NCI-H2227 (cell line): Measurements from ENCODE around the gene RAB4B.
"Not testable (repeated sequence)": the region's sequence is repeated elsewhere in the genome, so short reads cannot be mapped to it uniquely, and the experiment has no call there.

Experiments
- DNase-seq: peaks from one replicate; lab custom pipeline; 2025; ENCODE audit not compliant: unreplicated experiment; lab: John Stamatoyannopoulos, UW

The RAB4B gene

DNA sequence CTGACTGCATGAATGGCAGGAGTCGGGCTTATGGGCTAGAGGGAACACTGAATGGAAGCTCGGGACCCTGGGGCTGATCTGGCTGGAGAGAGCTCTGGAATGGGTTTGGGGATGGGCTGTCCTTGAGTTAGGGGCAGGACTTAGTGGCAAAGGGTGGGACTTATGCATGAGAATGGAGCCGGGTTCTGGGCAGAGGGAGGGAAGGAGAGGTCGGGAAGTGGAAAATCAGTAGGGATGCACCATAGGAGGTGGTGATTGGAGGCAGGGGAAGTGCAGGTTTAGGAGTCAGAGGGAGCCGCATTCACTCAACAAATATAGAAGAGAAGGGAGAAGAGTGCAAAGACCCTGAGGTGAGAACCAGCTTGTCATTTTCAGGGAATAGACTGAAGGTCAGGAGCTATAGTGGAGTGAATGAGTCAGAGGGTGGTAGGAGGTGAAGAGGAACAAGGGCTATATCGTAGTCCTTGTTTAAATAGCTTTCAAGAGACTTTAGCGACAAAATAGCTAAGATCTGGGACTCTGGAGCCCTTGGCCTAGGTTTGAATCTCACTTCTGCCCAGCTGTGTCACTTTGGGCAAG lies 748 bp downstream of the RAB4B start:
- no peak for DNase-seq

DNA sequence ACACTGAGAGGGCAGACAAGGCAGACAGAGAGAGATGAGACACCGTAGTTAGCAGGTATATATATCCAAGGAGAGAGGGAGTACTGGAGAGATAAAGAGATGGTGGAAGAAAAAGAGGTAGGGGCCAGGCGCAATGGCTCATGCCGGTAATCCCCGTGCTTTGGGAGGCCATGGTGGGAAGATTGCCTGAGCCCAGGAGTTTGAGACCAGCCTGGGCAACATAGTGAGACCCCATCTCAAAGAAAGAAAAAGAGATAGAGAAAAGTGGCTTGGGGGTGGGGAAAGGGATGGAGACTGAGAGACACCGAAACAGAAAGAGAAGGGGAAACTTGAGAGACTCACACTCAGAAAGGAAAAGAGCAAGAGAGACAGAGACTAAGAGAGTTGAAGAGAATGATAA lies 2.5 kb downstream of the RAB4B start:
- DNase-seq, result no peak

DNA sequence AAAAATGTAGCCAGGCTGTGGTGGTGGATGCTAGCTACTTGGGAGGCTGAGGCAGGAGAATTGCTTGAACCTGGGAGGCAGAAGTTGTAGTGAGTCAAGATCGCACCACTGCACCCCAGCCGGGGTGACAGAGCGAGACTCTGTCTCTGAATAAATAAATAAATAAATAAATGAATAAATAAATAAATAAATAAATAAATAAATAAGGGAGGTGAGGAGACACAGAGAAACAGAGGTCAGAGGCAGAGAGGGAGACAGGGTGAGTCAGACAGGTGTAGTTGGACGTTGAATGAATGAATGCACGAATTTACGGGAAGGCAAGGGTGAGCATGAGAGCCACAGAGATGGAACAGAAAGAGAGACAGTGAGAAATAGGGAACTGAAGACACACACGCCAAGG lies 3.1 kb downstream of the RAB4B start:
- no peak for DNase-seq

DNA sequence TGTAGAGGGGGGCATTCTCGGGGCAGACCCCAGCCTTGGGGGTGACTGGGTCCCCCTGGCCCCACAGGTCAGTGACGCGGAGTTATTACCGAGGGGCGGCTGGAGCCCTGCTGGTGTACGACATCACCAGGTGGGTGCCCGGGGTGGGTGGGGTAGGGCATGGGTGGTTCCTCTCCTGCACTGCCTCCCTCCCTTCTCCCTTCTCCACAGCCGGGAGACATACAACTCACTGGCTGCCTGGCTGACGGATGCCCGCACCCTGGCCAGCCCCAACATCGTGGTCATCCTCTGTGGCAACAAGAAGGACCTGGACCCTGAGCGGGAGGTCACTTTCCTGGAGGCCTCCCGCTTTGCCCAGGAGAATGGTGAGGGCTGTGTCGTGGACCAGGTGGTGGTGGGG lies 5.7 kb downstream of the RAB4B start:
- no peak for DNase-seq

DNA sequence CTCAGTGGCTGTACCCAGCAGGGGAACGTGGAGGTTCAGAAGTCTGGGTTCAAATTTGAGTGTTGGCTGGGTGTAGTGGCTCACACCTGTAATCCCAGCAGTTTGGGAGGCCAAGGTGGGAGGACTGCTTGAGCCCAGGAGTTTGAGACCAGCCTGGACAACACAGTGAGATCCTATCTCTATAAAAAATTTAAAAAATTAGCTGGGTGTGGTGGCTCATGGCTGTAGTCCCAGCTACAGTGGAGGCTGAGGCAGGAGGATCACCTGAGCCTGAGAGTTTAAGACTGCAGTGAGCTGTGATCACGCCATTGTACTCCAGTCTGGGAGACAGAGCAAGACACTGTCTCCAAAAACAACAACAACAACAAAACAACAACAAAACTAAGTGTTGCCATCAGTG lies 6.1 kb downstream of the RAB4B start:
- DNase-seq, result not testable (repeated sequence)

DNA sequence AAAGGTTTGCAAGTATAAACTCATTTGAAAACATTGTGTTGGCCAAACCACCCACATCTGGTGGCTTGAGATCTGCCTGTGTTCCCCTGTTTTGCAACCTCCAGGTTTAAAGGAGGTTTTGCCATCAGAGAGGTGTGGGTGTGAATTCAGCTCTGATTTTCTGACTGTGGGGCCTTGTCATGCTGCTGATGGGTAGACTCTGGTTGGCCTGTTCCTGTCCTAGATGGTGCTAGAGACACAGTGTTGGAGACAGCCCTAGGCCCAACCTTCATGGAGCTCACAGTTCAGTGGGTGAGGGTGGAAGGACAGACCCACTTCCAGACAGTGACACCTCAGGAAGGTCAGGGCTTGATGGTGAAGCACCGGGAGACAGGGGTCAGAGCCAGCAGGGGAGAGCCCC lies 7.5 kb downstream of the RAB4B start:
- DNase-seq, result no peak

DNA sequence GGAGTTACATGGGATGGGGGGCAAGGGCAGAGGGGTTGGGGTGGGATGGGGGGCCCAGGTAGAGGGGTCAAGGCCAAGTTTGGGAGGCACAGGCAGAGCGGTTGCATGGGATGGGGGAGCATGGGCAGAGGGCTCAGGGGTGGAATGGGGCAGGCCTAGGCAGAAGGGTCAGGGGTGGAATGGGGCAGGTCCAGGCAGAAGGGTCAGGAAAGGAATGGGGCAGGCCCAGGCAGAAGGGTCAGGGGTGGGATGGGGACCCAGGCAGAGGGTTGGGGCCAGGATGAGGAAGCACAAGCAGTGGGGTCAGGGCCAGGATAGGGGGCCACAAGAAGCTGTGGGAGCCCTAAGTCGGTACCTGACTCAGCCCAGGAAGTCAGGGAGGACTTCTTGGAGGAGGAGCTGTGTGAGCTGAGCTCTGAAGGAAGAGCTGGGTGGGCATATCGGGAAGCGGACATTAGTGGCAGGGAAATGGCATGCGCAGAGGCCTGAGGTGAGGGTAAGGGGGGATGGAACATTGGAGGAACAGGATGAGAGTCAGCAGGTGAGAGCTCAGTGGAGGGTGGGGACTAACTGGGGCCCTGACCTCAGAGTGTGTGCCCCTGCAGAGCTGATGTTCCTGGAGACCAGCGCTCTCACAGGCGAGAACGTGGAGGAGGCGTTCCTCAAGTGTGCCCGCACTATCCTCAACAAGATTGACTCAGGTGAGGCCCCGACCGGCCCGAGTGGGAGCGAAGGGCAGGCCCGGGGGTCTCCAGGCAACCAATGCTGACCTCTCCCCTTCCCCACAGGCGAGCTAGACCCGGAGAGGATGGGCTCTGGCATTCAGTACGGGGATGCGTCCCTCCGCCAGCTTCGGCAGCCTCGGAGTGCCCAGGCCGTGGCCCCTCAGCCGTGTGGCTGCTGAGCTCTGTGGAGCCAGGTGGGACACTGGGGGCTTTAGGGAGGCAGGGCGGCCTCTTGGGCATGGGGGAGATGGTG lies 8.3 kb downstream of the RAB4B start:
- no peak for DNase-seq

DNA sequence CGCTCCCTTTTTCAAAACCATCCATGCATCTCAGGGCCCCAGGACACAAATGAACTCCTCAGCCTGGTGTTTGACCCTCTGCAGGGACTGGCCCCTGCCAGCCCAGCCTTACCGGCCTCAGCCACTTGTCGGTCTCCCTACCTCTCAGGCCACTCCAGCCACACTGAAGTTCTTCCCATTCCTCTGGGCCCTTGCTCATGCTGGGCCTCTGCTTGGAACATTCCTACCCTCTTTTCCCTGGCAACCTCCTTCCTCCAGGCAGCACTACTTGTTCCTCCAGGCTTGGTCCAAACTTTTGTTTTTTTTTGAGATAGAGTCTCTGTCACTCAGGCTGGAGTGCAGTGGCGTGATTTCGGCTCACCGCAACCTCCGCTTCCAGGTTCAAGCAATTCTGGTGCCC lies 13.3 kb downstream of the RAB4B start:
- DNase-seq, result no peak

DNA sequence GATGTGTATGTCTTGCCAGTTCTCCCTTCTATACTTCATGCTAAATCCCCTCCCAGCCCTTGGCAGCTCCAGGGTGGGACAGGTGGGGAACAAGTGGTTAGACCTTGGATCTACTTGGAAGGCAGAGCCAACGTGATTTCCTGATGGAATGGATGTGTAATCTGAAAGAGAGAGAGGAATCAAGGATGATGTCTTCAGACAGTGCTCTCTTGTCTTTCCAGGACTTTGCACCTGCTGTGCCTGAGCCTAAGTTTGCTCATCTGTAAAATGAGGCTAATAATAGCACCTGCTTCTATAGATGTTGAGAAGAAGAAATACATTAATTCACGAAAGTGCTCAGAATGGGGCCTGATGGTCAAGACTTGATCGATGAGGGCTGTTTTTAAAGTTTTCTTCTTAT lies 13.9 kb downstream of the RAB4B start:
- no peak for DNase-seq

DNA sequence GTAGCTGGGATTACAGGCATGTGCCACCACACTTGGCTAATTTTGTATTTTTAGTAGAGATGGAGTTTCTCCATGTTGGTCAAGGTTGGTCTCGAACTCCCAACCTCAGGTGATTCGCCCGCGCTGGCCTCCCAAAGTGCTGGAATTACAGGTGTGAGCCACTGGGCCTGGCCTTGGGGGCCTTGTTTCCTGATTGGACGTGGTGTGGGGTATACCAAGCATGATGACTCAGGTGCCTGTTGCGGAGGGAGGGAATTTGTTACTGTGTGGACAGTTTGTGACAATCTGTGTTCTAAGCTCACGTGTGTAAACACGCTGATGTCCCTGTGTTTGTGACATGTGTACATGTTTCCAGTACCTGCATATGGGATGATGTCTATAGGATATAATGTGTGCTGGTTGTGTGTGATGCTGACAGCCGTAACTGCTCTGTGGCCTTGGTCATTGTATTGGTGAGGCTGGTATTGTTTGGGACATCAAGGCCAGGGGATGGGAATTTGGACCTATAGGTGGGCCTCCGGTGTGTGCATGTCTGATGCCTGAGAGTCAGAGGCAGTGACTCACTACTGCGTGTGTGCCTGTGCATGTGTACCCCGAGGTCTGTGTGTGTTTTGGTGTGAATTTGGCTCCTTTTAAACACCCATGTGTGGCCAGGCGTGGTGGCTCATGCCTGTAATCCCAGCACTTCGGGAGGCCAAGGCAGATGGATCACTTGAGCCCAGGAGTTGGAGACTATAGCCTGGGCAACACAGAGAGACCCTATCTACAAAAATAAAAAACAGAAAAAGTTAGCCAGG lies 19.3 kb downstream of the RAB4B start:
- no peak for DNase-seq

DNA sequence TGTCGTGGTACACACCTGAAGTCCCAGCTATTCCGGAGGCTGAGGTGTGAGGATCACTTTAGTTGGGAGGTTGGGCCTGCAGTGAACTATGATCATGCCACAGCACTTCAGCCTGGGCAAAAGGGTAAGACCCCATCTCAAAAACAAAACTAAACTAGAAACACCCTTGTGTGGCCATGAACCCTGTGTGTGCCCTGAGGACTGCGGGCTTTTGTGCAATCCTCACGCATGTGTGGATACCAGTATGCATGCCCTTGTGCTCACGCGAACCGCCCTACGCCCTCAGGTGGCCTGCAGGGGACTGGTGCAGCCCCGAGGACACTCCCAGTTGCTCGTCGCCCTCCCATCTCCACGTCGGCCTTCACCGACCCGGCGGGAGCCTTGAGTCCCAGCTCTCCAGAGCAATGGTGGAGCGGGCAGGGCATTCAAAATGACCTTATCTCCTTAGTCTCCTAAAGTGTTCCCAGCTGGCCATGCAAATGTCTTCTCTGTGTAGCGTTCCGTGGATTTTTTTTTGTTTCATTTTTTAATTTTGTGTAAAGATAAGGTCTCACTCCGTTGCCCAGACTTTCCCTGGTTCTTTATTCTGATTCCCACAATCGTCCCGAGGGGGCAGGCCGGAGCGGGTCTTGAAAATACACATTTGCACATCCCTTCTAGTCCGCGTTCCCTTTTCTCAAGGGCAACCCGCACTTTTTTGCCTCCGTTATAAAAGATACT lies 20.1 kb downstream of the RAB4B start:
- peak; percentile 91 for DNase-seq

DNA sequence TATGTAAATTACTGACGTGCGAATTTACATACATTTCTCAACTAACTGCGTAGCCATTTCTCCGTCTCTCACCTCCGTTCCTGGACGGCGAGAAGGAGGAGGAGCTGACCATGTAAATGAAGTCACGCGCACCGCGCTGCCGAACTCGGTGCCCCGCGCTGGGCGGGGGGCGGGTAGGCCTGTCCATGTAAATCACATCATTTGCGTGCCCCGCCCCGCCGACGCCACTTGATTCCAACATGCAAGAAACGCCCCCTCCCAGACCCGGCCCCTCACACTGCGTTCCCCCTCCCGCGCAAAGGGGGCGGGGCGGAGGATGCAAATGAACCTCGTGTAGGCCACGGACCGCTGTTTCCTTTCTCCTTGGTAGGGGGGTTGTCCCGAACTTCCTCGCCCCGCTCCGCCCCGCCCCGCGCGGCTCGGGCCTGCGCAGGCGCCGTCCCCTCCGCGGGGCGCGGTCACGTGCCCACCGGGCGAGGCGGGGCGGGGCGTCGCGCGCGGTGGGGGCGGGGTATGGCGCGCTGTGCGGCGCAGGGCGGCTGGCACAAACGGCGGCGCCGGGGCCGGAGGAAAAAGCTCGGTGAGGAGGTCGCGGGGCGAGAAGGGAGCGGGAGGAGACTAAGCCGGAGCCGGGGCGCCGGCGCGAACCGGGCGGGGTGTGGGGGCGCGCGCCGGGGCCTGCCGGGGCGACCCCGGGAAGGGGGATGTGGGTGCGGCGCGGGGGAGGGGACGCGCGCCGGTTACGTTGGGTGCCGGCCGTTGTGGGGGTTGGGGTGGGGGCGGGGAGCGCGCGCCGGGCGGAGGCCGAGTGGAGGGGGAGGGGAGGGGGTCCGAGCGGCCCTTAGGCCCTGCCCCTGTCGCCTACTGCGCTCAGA lies 20.9 kb downstream of the RAB4B start, which contains the start of gene EGLN2:
Gene EGLN2, plus strand, starts transcription at position 509 of the 875 bp plus-strand sequence. CDS start 1,382 bp downstream, outside the sequence.
- peak; percentile 100 for DNase-seq

DNA sequence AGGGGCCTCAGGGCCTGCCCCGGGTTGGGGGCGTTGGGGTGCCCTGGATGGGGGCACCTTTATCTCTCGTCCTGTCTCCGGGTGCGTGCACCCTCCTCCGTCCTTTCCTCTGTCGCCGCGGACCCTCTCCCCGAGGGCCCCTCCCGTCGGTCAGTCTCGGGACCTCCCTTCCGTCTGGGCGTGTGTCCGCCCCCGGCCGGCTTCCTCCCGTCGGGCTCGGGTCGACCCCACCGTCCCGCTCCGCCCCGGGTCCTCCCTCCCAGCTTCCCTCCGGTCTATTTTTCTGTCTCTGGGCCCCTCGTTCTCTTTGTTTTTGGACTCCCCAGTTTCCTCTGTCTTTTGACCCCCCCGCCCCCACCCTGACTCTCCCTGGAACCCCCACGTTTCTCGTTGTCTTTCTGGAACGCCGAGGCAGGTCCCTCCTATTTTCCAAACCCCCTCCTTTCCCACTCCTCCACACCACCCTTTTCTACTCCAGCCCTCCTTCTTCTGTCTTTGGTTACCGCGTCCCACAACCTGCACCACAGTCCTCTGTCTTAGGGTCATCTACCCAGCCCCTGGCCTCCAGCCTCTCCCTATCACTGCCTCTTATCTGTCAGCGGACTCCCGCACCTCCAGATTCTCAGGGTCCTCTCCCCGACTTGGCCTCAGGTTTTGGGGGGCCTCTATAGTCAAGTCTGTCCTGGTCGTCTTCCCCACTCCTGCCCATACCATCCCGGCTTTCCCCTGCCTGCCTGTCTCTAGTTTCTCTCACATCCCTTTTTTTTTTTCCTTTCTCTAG lies 21.7 kb downstream of the RAB4B start:
- peak; percentile 87 for DNase-seq

DNA sequence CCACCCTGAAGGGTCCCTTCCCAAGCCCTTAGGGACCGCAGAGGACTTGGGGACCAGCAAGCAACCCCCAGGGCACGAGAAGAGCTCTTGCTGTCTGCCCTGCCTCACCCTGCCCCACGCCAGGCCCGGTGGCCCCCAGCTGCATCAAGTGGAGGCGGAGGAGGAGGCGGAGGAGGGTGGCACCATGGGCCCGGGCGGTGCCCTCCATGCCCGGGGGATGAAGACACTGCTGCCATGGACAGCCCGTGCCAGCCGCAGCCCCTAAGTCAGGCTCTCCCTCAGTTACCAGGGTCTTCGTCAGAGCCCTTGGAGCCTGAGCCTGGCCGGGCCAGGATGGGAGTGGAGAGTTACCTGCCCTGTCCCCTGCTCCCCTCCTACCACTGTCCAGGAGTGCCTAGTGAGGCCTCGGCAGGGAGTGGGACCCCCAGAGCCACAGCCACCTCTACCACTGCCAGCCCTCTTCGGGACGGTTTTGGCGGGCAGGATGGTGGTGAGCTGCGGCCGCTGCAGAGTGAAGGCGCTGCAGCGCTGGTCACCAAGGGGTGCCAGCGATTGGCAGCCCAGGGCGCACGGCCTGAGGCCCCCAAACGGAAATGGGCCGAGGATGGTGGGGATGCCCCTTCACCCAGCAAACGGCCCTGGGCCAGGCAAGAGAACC lies 22.4 kb downstream of the RAB4B start:
- no peak for DNase-seq

DNA sequence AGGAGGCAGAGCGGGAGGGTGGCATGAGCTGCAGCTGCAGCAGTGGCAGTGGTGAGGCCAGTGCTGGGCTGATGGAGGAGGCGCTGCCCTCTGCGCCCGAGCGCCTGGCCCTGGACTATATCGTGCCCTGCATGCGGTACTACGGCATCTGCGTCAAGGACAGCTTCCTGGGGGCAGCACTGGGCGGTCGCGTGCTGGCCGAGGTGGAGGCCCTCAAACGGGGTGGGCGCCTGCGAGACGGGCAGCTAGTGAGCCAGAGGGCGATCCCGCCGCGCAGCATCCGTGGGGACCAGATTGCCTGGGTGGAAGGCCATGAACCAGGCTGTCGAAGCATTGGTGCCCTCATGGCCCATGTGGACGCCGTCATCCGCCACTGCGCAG lies 22.9 kb downstream of the RAB4B start:
- DNase-seq, result no peak

DNA sequence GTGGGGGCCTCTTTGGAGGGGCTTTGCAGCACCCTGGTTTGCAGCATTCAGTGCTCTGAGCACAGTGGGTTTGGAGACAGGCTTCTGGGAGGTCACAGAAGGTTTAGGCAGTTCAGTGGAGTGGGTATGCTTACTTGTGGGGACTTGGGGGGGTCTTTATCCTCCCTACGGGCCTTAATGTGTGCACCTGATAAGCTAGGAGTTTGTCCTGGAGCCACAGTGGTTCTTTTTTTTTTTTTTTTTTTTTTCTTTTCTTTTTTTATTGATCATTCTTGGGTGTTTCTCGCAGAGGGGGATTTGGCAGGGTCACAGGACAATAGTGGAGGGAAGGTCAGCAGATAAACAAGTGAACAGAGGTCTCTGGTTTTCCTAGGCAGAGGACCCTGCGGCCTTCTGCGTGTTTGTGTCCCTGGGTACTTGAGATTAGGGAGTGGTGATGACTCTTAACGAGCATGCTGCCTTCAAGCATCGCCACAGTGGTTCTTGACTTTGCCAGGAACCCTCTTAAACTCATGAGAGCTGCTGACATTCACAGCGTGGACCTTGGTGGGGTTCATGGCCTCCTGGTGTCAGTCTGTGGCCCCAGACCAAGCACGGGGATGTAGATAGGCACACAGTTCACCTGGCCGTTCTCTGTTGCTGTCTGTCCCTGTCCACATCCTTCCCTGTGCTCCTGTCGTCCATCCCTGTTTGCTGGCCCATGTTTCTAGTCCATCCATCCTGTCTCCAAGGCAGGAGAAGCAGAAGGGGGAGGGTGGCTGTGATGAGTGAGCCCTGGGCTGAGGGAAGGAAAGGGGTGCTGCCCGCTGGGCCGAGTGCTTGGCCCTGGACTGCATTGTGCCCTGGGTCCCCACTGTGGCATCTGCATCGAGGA lies 23.6 kb downstream of the RAB4B start:
- no peak for DNase-seq

DNA sequence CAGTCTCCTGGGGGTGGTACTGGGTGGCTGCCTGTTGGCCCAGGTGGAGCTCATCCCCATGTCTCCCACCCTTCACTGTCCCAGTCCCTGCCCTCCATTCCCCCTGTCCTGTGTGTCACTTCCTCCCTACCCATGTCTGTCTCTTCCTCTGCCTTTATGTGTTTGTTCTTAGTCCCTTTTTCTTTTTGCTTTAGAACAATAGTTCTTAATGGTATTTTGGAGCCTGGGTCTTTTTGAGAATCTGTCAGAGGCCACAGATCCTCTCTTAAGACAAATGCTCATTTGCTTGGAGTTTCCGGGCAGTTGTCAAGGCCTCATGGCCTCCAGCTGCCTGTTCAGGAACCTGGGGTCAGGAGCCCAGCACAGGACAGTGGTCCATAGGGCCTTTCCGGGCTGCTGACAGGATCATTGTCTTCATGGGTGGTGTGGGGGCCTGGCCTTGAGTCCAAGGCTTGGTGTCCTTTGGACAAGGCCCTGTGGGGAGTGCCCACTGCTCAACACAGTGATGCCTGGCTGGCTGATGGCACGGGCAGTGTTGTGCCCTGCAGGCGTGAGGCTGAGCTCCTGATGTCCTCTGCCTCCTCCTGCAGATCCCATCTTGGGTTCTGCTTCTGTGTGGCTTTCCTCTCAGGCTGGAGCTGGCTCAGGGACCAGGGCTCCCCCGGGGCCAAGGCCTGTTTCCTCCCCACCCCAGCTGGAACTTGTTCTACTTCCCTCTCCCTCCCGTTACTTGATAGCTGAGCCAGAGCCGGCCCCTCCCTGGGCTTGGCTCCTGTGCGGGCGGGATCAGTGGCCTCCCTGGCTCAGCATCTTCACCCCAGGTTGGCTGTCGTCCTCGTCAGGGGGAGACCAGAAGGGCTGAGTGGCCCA lies 24.5 kb downstream of the RAB4B start:
- DNase-seq, result no peak
